SK-N-SH (cell line): ENCODE results near the gene TBRG1. TPM values are rescaled to one million over a fixed set of nuclear protein-coding genes. Genes with fewer than 3 reads are reported as not detected.

ENCODE experiments used
- CTCF ChIA-PET: fragments of 300-600, 350-600 bp; formaldehyde crosslinking; extraction: SDS; loops from one replicate; lab custom pipeline; 2021; lab: Yijun Ruan, JAX
- POLR2A ChIA-PET: fragments of 350-600 bp; sonication (Branson Sonifier 250); formaldehyde crosslinking; extraction: SDS; loops from one replicate; lab custom pipeline; 2020; ENCODE audit warnings: antibody characterized with exemption, inconsistent platforms; lab: Yijun Ruan, JAX
- DNase-seq: peaks from one replicate; pipeline ENCODE4 v3.0.0; 2012
- H2AFZ ChIP-seq: fragments of 200-600 bp; sonication (generic); 2 replicates; pipeline ENCODE4 v1.8.1; 2016; ENCODE audit warnings: antibody characterized with exemption, mild to moderate bottlenecking, low read depth
- H3F3A ChIP-seq: fragments of 200-600 bp; sonication (generic); replicated peaks from 2 replicates; pipeline ENCODE3; 2016; ENCODE audit warnings: antibody characterized with exemption, mild to moderate bottlenecking; ENCODE audit not compliant: insufficient read depth
- H3K27ac ChIP-seq, 2 experiments: fragments of 200-500 bp in 1 of 2; fragments of 200-600 bp in 1 of 2; sonication (Bioruptor generic) in 1 of 2; sonication (generic), shearing (Covaris generic) in 1 of 2; 2 replicates each; pipeline versions ENCODE4 v1.5.1 to v1.6.1; 2014 to 2016; ENCODE audit warnings: low read depth in 2 of 2, inconsistent platforms in 1 of 2, low read length in 1 of 2, mild to moderate bottlenecking in 1 of 2, mixed read lengths in 1 of 2
- H3K27me3 ChIP-seq: fragments of 200-600 bp; sonication (generic), shearing (Covaris generic); 2 replicates; pipeline ENCODE4 v1.6.1; 2016; ENCODE audit warnings: mixed run types; ENCODE audit not compliant: insufficient read depth
- H3K36me3 ChIP-seq, 2 experiments: fragments of 200-500 bp in 1 of 2; fragments of 200-600 bp in 1 of 2; sonication (Bioruptor generic) in 1 of 2; sonication (generic) in 1 of 2; replicated peaks in 1 of 2; 2 replicates each; pipeline versions ENCODE3 to v1.5.1; 2014 to 2016; ENCODE audit warnings: low read length in 1 of 2, mild to moderate bottlenecking in 1 of 2; ENCODE audit not compliant: insufficient read depth in 2 of 2, control insufficient read depth in 1 of 2
- H3K4me1 ChIP-seq, 2 experiments: fragments of 200-500 bp in 1 of 2; fragments of 200-600 bp in 1 of 2; sonication (Bioruptor generic) in 1 of 2; sonication (generic), shearing (Covaris generic) in 1 of 2; 2 replicates each; pipeline versions ENCODE4 v1.5.1 to v1.6.1; 2014 to 2016; ENCODE audit warnings: low read depth in 1 of 2, low read length in 1 of 2, mixed run types in 1 of 2; ENCODE audit not compliant: insufficient read depth in 2 of 2, control insufficient read depth in 1 of 2
- H3K4me2 ChIP-seq: fragments of 200-600 bp; sonication (generic), shearing (Covaris generic); 2 replicates; pipeline ENCODE4 v1.6.1; 2017; ENCODE audit warnings: mixed run types
- H3K4me3 ChIP-seq, 2 experiments: fragments of 200-500 bp in 1 of 2; fragments of 200-600 bp in 1 of 2; sonication (Bioruptor generic) in 1 of 2; sonication (generic), shearing (Covaris generic) in 1 of 2; 2 replicates each; pipeline versions ENCODE4 v1.5.1 to v1.8.1; 2014 to 2016; ENCODE audit warnings: low read depth in 2 of 2, inconsistent platforms in 1 of 2, low read length in 1 of 2, mild to moderate bottlenecking in 1 of 2, mixed read lengths in 1 of 2, moderate library complexity in 1 of 2
- H3K79me2 ChIP-seq: fragments of 200-600 bp; sonication (generic); 2 replicates; pipeline ENCODE4 v1.8.1; 2017; ENCODE audit warnings: mild to moderate bottlenecking; ENCODE audit not compliant: insufficient read depth
- H3K9ac ChIP-seq: fragments of 200-600 bp; sonication (generic); 2 replicates; pipeline ENCODE4 v1.6.1; 2017; ENCODE audit warnings: mixed run types
- H3K9me2 ChIP-seq: fragments of 200-600 bp; sonication (generic); 2 replicates; pipeline ENCODE4 v1.6.1; 2017; ENCODE audit warnings: mixed run types
- H3K9me3 ChIP-seq: fragments of 200-600 bp; sonication (generic); 2 replicates; pipeline ENCODE4 v1.6.1; 2017; ENCODE audit warnings: mixed run types, mild to moderate bottlenecking, moderate library complexity
- H4K20me1 ChIP-seq: fragments of 200-600 bp; sonication (generic); 2 replicates; pipeline ENCODE4 v1.6.1; 2017; ENCODE audit warnings: mild to moderate bottlenecking, mixed run types; ENCODE audit not compliant: insufficient read depth
- CHD2 ChIP-seq: fragments of 150-350 bp; IDR thresholded peaks from 2 replicates; pipeline ENCODE4 v1.6.1; 2018; ENCODE audit warnings: low read length; ENCODE audit not compliant: partially characterized antibody
- FOXM1 ChIP-seq: IDR thresholded peaks from 2 replicates; pipeline ENCODE4 v1.4.0; 2012; ENCODE audit warnings: low read depth, mild to moderate bottlenecking
- GABPA ChIP-seq: IDR thresholded peaks from 2 replicates; pipeline ENCODE4 v1.4.0; 2012; ENCODE audit warnings: low read depth, mild to moderate bottlenecking
- GATA2 ChIP-seq: sonication (generic); formaldehyde crosslinking; IDR thresholded peaks from 2 replicates; pipeline ENCODE4 v1.5.0; 2020; ENCODE audit warnings: mild to moderate bottlenecking, missing genetic modification reagents
- JUND ChIP-seq: IDR thresholded peaks from 2 replicates; pipeline ENCODE4 v1.4.0; 2012
- MEF2A ChIP-seq: IDR thresholded peaks from 2 replicates; pipeline ENCODE4 v1.4.0; 2012; ENCODE audit warnings: low read depth, borderline replicate concordance
- NRF1 ChIP-seq: IDR thresholded peaks from 2 replicates; pipeline ENCODE4 v1.6.1; 2012; ENCODE audit warnings: low read depth, mild to moderate bottlenecking, low read length
- POLR2AphosphoS5 ChIP-seq: IDR thresholded peaks from 2 replicates; pipeline ENCODE4 v1.6.1; 2012; ENCODE audit warnings: low read depth, low read length
- RAD21 ChIP-seq: IDR thresholded peaks from 2 replicates; pipeline ENCODE4 v1.6.1; 2012; ENCODE audit warnings: mild to moderate bottlenecking, low read length
- RCOR1 ChIP-seq: fragments of 150-350 bp; IDR thresholded peaks from 2 replicates; pipeline ENCODE4 v1.6.1; 2017; ENCODE audit warnings: antibody characterized with exemption, low read length
- RXRA ChIP-seq: IDR thresholded peaks from 2 replicates; pipeline ENCODE4 v1.4.0; 2012; ENCODE audit warnings: low read depth, mild to moderate bottlenecking, borderline replicate concordance
- SIN3A ChIP-seq: IDR thresholded peaks from 2 replicates; pipeline ENCODE4 v1.6.1; 2012; ENCODE audit warnings: low read depth, mild to moderate bottlenecking, low read length, moderate library complexity, borderline replicate concordance
- TAF1 ChIP-seq: IDR thresholded peaks from 2 replicates; pipeline ENCODE4 v1.6.1; 2012; ENCODE audit warnings: low read depth, mild to moderate bottlenecking, low read length, moderate library complexity, borderline replicate concordance
- TCF12 ChIP-seq: IDR thresholded peaks from 2 replicates; pipeline ENCODE4 v1.4.0; 2012
- YY1 ChIP-seq: IDR thresholded peaks from 2 replicates; pipeline ENCODE4 v1.4.0; 2012; ENCODE audit warnings: low read depth, mild to moderate bottlenecking
- WGBS: methylation state at CpG from one replicate; pipeline ENCODE4 v1.1.6; 2017; ENCODE audit warnings: low lambda C conversion rate; 5-methylcytosine and 5-hydroxymethylcytosine counted together
- polyA plus RNA-seq, 3 experiments: library from polyadenylated mRNA; depleted of rRNA; stranded (reverse); fragments of >200 nt; gene quantifications; 2 replicates each; pipeline ENCODE4 v1.2.3, GENCODE V29; 2012
- TF ChIP-seq, protein P1 (sequence below): IDR thresholded peaks from 2 replicates; pipeline ENCODE4 v1.6.1; 2012; ENCODE audit warnings: mild to moderate bottlenecking, low read depth, low read length, moderate library complexity
- TF ChIP-seq, protein P2 (sequence below): fragments of 150-350 bp; IDR thresholded peaks from 2 replicates; pipeline ENCODE4 v1.6.1; 2017; ENCODE audit warnings: antibody characterized with exemption, low read length, low read depth, borderline replicate concordance

The TBRG1 gene
- polyA plus RNA-seq, 1 of the 3 experiments (the other 2 are of a cell fraction) = 22.0 TPM

DNA sequence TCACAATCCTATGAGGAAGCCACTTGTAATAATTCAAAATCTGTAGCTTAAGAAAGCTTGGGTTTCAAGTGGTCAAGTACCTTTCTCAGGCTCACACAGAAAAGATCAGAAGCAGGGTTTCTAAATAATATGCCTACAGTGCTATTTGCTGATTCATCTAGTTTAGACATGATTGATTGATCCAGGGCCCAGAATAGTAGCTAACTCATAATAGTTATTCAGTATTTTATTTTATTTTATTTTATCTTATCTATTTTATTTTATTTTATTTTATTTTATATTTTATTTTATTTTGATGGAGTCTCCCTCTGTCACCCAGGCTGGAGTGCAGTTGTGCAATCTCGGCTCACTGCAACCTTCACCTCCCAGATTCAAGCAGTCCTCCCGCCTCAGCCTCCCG lies 27.4 kb upstream of the TBRG1 start:
- no peak overlapping the region for H3K4me2 ChIP-seq
- no peaks in the 10 kb centered on the region for H3K9me2 ChIP-seq
- no peak overlapping the region for H3K27ac ChIP-seq
- POLR2A ChIA-PET = no interaction called here
- H3K9ac ChIP-seq = no peak overlapping the region
- TF ChIP-seq RCOR1 = no peak
- no peak for TF ChIP-seq SIN3A
- TF ChIP-seq, protein P1, sequence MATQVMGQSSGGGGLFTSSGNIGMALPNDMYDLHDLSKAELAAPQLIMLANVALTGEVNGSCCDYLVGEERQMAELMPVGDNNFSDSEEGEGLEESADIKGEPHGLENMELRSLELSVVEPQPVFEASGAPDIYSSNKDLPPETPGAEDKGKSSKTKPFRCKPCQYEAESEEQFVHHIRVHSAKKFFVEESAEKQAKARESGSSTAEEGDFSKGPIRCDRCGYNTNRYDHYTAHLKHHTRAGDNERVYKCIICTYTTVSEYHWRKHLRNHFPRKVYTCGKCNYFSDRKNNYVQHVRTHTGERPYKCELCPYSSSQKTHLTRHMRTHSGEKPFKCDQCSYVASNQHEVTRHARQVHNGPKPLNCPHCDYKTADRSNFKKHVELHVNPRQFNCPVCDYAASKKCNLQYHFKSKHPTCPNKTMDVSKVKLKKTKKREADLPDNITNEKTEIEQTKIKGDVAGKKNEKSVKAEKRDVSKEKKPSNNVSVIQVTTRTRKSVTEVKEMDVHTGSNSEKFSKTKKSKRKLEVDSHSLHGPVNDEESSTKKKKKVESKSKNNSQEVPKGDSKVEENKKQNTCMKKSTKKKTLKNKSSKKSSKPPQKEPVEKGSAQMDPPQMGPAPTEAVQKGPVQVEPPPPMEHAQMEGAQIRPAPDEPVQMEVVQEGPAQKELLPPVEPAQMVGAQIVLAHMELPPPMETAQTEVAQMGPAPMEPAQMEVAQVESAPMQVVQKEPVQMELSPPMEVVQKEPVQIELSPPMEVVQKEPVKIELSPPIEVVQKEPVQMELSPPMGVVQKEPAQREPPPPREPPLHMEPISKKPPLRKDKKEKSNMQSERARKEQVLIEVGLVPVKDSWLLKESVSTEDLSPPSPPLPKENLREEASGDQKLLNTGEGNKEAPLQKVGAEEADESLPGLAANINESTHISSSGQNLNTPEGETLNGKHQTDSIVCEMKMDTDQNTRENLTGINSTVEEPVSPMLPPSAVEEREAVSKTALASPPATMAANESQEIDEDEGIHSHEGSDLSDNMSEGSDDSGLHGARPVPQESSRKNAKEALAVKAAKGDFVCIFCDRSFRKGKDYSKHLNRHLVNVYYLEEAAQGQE = no peak
- no peak for TF ChIP-seq RXRA
- TF ChIP-seq RAD21 = no peak
- TF ChIP-seq GATA2 (CRISPR knock-in tag) = no peak
- TF ChIP-seq, protein P2, sequence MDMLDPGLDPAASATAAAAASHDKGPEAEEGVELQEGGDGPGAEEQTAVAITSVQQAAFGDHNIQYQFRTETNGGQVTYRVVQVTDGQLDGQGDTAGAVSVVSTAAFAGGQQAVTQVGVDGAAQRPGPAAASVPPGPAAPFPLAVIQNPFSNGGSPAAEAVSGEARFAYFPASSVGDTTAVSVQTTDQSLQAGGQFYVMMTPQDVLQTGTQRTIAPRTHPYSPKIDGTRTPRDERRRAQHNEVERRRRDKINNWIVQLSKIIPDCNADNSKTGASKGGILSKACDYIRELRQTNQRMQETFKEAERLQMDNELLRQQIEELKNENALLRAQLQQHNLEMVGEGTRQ = no peak
- no peak for TF ChIP-seq CHD2
- no peak for TF ChIP-seq POLR2AphosphoS5
- no peak for TF ChIP-seq MEF2A
- TF ChIP-seq YY1 = no peak
- TF ChIP-seq FOXM1 = no peak
- TF ChIP-seq TAF1 = no peak
- TF ChIP-seq NRF1 = no peak
- TF ChIP-seq GABPA = no peak
- TF ChIP-seq TCF12 = no peak
- no peak for TF ChIP-seq JUND
- H3K36me3 ChIP-seq = no peaks in the 10 kb centered on the region
- H3K4me3 ChIP-seq = no peak overlapping the region
- WGBS = 15% methylated on average over 3 of the region's 3 CpGs
- no peaks in the 10 kb centered on the region for H4K20me1 ChIP-seq
- H3F3A ChIP-seq = peaks cover 3% of the 10 kb centered on the region
- CTCF ChIA-PET = interaction anchor here (1.6 kb wide), 1 partner anchor 9 kb away, joined by 8 read pairs; no protein-coding TSS in a partner anchor
- no peaks in the 10 kb centered on the region for H3K9me3 ChIP-seq
- DNase-seq = no peak
- H3K79me2 ChIP-seq = no peaks in the 10 kb centered on the region
- peaks cover 34% of the 10 kb centered on the region; the same call in 1 of the 2 replicates for H3K27me3 ChIP-seq
- H2AFZ ChIP-seq = no peak overlapping the region
- no peaks in the 10 kb centered on the region for H3K4me1 ChIP-seq
